ENCODE results near the gene MYL5.

Gene MYL5

DNA sequence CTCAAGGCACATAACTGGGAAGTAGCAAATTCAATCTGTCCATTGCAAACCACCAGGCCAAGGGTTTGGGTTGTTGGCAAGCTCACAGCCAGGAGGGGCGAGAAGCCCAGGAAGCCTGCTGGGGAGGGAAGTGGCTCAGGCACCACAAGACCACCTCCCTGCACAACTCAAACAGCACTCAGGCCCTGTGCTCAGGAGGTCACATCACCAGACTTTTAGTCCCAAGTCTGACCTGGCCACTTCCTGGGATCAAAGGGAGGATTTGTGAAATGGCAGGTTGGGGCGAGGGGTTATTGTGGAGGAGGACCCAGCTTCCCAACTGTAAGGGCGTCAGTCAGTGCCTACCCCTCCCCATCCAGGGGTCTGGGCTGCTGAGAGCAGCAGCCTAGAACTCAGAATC lies 2.6 kb upstream of the MYL5 start:
- CTCF ChIA-PET, result interaction anchor here (1.6 kb wide), 1 partner anchor 13 kb away, joined by 4 read pairs; no protein-coding TSS in a partner anchor
- no peak for TF ChIP-seq CTCF (IDR thresholded peaks at IDR 0.05; ENCODE audit: insufficient read depth, low read length, missing control alignments)
- no peak for DNase-seq (ENCODE audit: low read depth, low spot score)
- no peak overlapping the region for H3K4me3 ChIP-seq (ENCODE audit: low read depth, low read length)
- POLR2A ChIA-PET, result no interaction called here

DNA sequence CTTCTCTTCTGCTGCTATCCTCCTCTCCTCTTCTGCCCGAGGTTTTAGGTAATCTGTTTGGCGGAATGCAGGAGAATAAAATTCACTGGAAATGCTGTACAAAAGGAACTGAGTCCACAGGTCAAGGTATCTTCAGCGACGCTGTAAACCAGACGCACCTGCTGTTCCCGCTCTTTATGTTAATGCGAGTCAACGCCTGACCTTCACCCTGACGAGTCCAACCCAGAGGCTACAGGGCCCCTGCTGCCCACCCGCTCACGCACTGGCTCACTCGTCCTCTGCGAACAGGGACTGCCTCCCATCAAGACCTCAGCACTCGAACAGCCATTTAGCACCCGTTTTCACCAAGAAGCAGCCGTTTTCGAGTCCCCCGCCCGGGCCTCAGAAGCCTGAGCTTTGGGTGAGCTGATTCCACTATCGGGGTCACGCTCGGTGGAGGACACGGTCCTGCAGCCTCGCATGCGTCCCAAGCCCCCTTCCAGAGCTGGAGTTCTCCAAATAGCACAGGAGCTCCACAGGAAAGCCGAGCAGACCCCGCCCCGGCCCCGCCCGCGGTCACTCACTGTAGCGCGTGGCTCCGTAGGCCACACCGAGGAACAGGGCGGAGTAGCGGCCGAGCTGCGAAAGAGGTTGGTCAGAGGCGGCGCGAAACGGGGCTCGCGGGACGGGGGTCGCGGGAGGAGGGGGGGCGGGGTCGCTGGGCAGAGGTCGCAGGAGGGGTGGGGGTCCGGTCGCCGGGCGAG lies 822 bp upstream of the MYL5 start:
- no peak for TF ChIP-seq CTCF (IDR thresholded peaks at IDR 0.05; ENCODE audit: insufficient read depth, low read length, missing control alignments)
- ChIA-PET CTCF (interaction anchor here (0.6 to 3.2 kb wide), 5 partner anchors 9 to 135 kb away, joined by 3 to 25 read pairs (median 6); no protein-coding TSS in a partner anchor), POLR2A (interaction anchor here (1.0 kb wide), 1 partner anchor 200 kb away, joined by 3 read pairs; no protein-coding TSS in a partner anchor)
- H3K4me3 ChIP-seq (ENCODE audit: low read depth, low read length), result peak overlapping the region; percentile 73
- no peak for DNase-seq (ENCODE audit: low read depth, low spot score)

- POLR2A ChIA-PET, result no interaction called here
- TF ChIP-seq CTCF (IDR thresholded peaks at IDR 0.05; ENCODE audit: insufficient read depth, low read length, missing control alignments), result no peak
- CTCF ChIA-PET, result interaction anchor here (1.4 to 3.2 kb wide), 4 partner anchors 9 to 13 kb away, joined by 6 to 25 read pairs (median 10); no protein-coding TSS in a partner anchor
These were observed 917 bp downstream of the MYL5 start for GRCh38 chr4:675036-675882.

GRCh38 chr4:675980-676870 lies 1.9 kb downstream of the MYL5 start:
- no peak overlapping the region; the same call in 1 of the 2 replicates for H3K4me3 ChIP-seq (ENCODE audit: low read depth, low read length)
- no peak for TF ChIP-seq CTCF (IDR thresholded peaks at IDR 0.05; ENCODE audit: insufficient read depth, low read length, missing control alignments)
- POLR2A ChIA-PET, result no interaction called here
- CTCF ChIA-PET, result interaction anchor here (1.4 to 3.2 kb wide), 2 partner anchors 8 to 10 kb away, joined by 6 to 25 read pairs; no protein-coding TSS in a partner anchor
- no peak for DNase-seq (ENCODE audit: low read depth, low spot score)

More at GRCh38 chr4:675036-675882, 917 bp downstream of the MYL5 start:
- peak overlapping the region; percentile 82 for H3K4me3 ChIP-seq (ENCODE audit: low read depth, low read length)
- no peak for DNase-seq (ENCODE audit: low read depth, low spot score)

GRCh38 chr4:676871-677235 lies 2.5 kb downstream of the MYL5 start:
- ChIA-PET POLR2A (no interaction called here), CTCF (interaction anchor here (3.2 kb wide), 1 partner anchor 7 kb away, joined by 25 read pairs; no protein-coding TSS in a partner anchor)
- TF ChIP-seq CTCF (IDR thresholded peaks at IDR 0.05; ENCODE audit: insufficient read depth, low read length, missing control alignments), result no peak
- no peak for DNase-seq (ENCODE audit: low read depth, low spot score)
- H3K4me3 ChIP-seq (ENCODE audit: low read depth, low read length), result no peak overlapping the region

Data from AG04449 (cell line).